H1 (cell line): ENCODE results near the gene LCN12. TPM values are rescaled to one million over a fixed set of nuclear protein-coding genes. Genes with fewer than 3 reads are reported as not detected.

ENCODE experiments used
- CTCF ChIA-PET: fragments of 300-600 bp; sonication (Branson Sonifier 250); formaldehyde crosslinking; loops from one replicate; lab custom pipeline; 2021; ENCODE audit not compliant: partially characterized antibody; lab: Charles Lee
- POLR2A ChIA-PET: fragments of 300-600 bp; sonication (Branson Sonifier 250); formaldehyde crosslinking; loops from one replicate; lab custom pipeline; 2021; ENCODE audit warnings: inconsistent platforms; ENCODE audit not compliant: partially characterized antibody; lab: Charles Lee
- DNase-seq, 2 experiments: peaks; one replicate each; pipeline versions ENCODE4 v3.0.0 to v3.0.0-alpha.2; 2010 to 2022; ENCODE audit warnings: low spot score in 2 of 2, low read depth in 1 of 2, mixed read lengths in 1 of 2
- FAIRE-seq: peaks from 2 replicates; lab custom pipeline; 2011; peaks lifted over from hg19 to GRCh38; lab: Jason Lieb, UNC
- H2AFZ ChIP-seq: 2 replicates; pipeline ENCODE4 v1.8.1; 2012; ENCODE audit warnings: low read length, inconsistent platforms
- H2AK5ac ChIP-seq: 2 replicates; pipeline ENCODE4 v1.6.1; 2013; ENCODE audit warnings: low read depth, low read length
- H2BK120ac ChIP-seq: replicated peaks from 2 replicates; pipeline ENCODE3; 2013; ENCODE audit warnings: low read depth, low read length, inconsistent platforms
- H2BK12ac ChIP-seq: 2 replicates; pipeline ENCODE4 v1.6.1; 2013; ENCODE audit warnings: low read depth, low read length
- H2BK15ac ChIP-seq: 2 replicates; pipeline ENCODE4 v1.6.1; 2013; ENCODE audit warnings: low read length
- H2BK20ac ChIP-seq: 2 replicates; pipeline ENCODE4 v1.6.1; 2013; ENCODE audit warnings: low read length
- H2BK5ac ChIP-seq: 2 replicates; pipeline ENCODE4 v1.6.1; 2013; ENCODE audit warnings: low read depth, low read length
- H3K14ac ChIP-seq: 2 replicates; pipeline ENCODE4 v1.6.1; 2013; ENCODE audit warnings: inconsistent platforms; ENCODE audit not compliant: insufficient read length
- H3K18ac ChIP-seq: 2 replicates; pipeline ENCODE4 v1.6.1; 2013; ENCODE audit warnings: low read length; ENCODE audit errors: extremely low read depth
- H3K23ac ChIP-seq: 2 replicates; pipeline ENCODE4 v1.6.1; 2013; ENCODE audit warnings: inconsistent platforms; ENCODE audit not compliant: insufficient read length
- H3K23me2 ChIP-seq: 2 replicates; pipeline ENCODE4 v1.6.1; 2013; ENCODE audit warnings: low read depth, low read length
- H3K27ac ChIP-seq: 2 replicates; pipeline ENCODE4 v1.6.1; 2011; ENCODE audit warnings: low read depth, low read length, inconsistent platforms
- H3K27me3 ChIP-seq, 4 experiments: replicated peaks in 1 of 4; 1 replicate in 1 of 4; 2 replicates in 3 of 4; pipeline versions ENCODE4 v1.6.1 to v1.8.1; 2011 to 2013; ENCODE audit warnings: low read length in 3 of 4, mild to moderate bottlenecking in 3 of 4, inconsistent platforms in 2 of 4, mixed read lengths in 2 of 4, moderate library complexity in 1 of 4; ENCODE audit not compliant: control insufficient read depth in 3 of 4, insufficient read depth in 3 of 4; ENCODE audit errors: extremely low read depth in 1 of 4
- H3K36me3 ChIP-seq, 4 experiments: 2 replicates each; pipeline versions ENCODE4 v1.6.1 to v1.8.1; 2011 to 2013; ENCODE audit warnings: mild to moderate bottlenecking in 4 of 4, low read length in 3 of 4, moderate library complexity in 2 of 4, control low read depth in 1 of 4, inconsistent platforms in 1 of 4; ENCODE audit not compliant: insufficient read depth in 4 of 4, control insufficient read depth in 2 of 4
- H3K4ac ChIP-seq: replicated peaks from 2 replicates; pipeline ENCODE3; 2013; ENCODE audit warnings: low read length, low read depth, mixed read lengths, inconsistent platforms; ENCODE audit not compliant: insufficient read length
- H3K4me1 ChIP-seq, 4 experiments: replicated peaks in 1 of 4; 1 replicate in 1 of 4; 2 replicates in 3 of 4; pipeline versions ENCODE4 v1.6.1 to v1.8.1; 2011 to 2013; ENCODE audit warnings: low read length in 3 of 4, inconsistent platforms in 2 of 4, mixed read lengths in 1 of 4; ENCODE audit not compliant: insufficient read depth in 4 of 4, control insufficient read depth in 3 of 4
- H3K4me2 ChIP-seq, 2 experiments: 2 replicates each; pipeline versions ENCODE4 v1.6.1 to v1.8.1; 2011 to 2013; ENCODE audit warnings: low read depth in 2 of 2, low read length in 2 of 2, control low read depth in 1 of 2, inconsistent platforms in 1 of 2, mild to moderate bottlenecking in 1 of 2; ENCODE audit not compliant: insufficient read depth in 1 of 2
- H3K4me3 ChIP-seq, 4 experiments: fragments of 200-600, 300-600 bp in 1 of 4; sonication (generic), shearing (Covaris generic), sonication (Bioruptor Twin) in 1 of 4; 2 replicates each; pipeline versions ENCODE4 v1.5.1 to v1.8.1; 2011 to 2016; ENCODE audit warnings: low read length in 4 of 4, low read depth in 3 of 4, control low read depth in 2 of 4, inconsistent platforms in 2 of 4, mild to moderate bottlenecking in 2 of 4, mixed read lengths in 1 of 4, moderate library complexity in 1 of 4; ENCODE audit not compliant: insufficient read depth in 2 of 4; ENCODE audit errors: extremely low read depth in 1 of 4
- H3K56ac ChIP-seq: replicated peaks from 2 replicates; pipeline ENCODE3; 2013; ENCODE audit warnings: low read depth, mild to moderate bottlenecking, mixed read lengths, low read length, inconsistent platforms; ENCODE audit not compliant: insufficient read length
- H3K79me1 ChIP-seq: 2 replicates; pipeline ENCODE4 v1.6.1; 2013; ENCODE audit warnings: low read depth, low read length, control low read depth
- H3K79me2 ChIP-seq, 2 experiments: 2 replicates each; pipeline versions ENCODE4 v1.6.1 to v1.8.1; 2012 to 2013; ENCODE audit warnings: low read length in 2 of 2, mild to moderate bottlenecking in 2 of 2, inconsistent platforms in 1 of 2; ENCODE audit not compliant: insufficient read depth in 2 of 2, control insufficient read depth in 1 of 2
- H3K9ac ChIP-seq, 4 experiments: replicated peaks in 1 of 4; 1 replicate in 1 of 4; 2 replicates in 3 of 4; pipeline versions ENCODE4 v1.6.1 to v1.8.1; 2011 to 2013; ENCODE audit warnings: low read depth in 3 of 4, low read length in 3 of 4, control low read depth in 2 of 4, mild to moderate bottlenecking in 2 of 4, moderate library complexity in 2 of 4, inconsistent platforms in 1 of 4; ENCODE audit errors: extremely low read depth in 1 of 4
- H3K9me3 ChIP-seq, 2 experiments: 2 replicates each; pipeline versions ENCODE4 v1.6.1 to v1.8.1; 2012 to 2013; ENCODE audit warnings: mild to moderate bottlenecking in 2 of 2, moderate library complexity in 2 of 2, control low read depth in 1 of 2, inconsistent platforms in 1 of 2, low read depth in 1 of 2, low read length in 1 of 2, mixed read lengths in 1 of 2; ENCODE audit not compliant: insufficient read depth in 2 of 2
- H4K20me1 ChIP-seq, 2 experiments: replicated peaks in 1 of 2; 2 replicates each; pipeline versions ENCODE3 to v1.8.1; 2011 to 2013; ENCODE audit warnings: inconsistent platforms in 2 of 2, low read length in 2 of 2, mild to moderate bottlenecking in 1 of 2; ENCODE audit not compliant: insufficient read depth in 2 of 2, control insufficient read depth in 1 of 2
- H4K5ac ChIP-seq: 2 replicates; pipeline ENCODE4 v1.6.1; 2013; ENCODE audit warnings: low read length, low read depth, mixed read lengths, inconsistent platforms; ENCODE audit not compliant: insufficient read length
- H4K8ac ChIP-seq: 2 replicates; pipeline ENCODE4 v1.8.0; 2013; ENCODE audit warnings: mild to moderate bottlenecking, moderate library complexity, low read length, inconsistent platforms; ENCODE audit not compliant: insufficient read depth; ENCODE audit errors: extremely low read depth
- H4K91ac ChIP-seq: replicated peaks from 2 replicates; pipeline ENCODE3; 2013; ENCODE audit warnings: low read length, mixed read lengths, inconsistent platforms; ENCODE audit not compliant: insufficient read length
- SIX5 ChIP-seq: IDR thresholded peaks from 2 replicates; pipeline ENCODE4 v1.6.1; 2011; ENCODE audit warnings: mild to moderate bottlenecking, low read depth, low read length
- WGBS, 2 experiments: shearing (Covaris generic) in 1 of 2; methylation state at CpG; one replicate each; pipeline versions ENCODE4 v1.1.6 to v1.1.7; 2013 to 2015; ENCODE audit warnings: low lambda C conversion rate in 2 of 2, mixed read lengths in 2 of 2, inconsistent platforms in 1 of 2, low coverage in 1 of 2, missing lambda C conversion rate in 1 of 2; ENCODE audit not compliant: insufficient replicate concordance in 2 of 2, insufficient coverage in 1 of 2, insufficient read length in 1 of 2; ENCODE audit errors: extremely low coverage in 1 of 2, missing lambda C conversion rate in 1 of 2; 5-methylcytosine and 5-hydroxymethylcytosine counted together
- polyA plus RNA-seq, 7 experiments: library from polyadenylated mRNA; depleted of rRNA in 3 of 7; stranded (reverse) in 5 of 7; unstranded in 2 of 7; fragments of >200 nt in 5 of 7; fragments of 200-250 nt in 2 of 7; gene quantifications; 1 replicate in 5 of 7; 2 replicates in 1 of 7; 4 replicates in 1 of 7; pipeline versions ENCODE4 v1.2.1 to v1.2.3, GENCODE V29; 2011 to 2013; ENCODE audit warnings: missing spikeins in 2 of 7, mixed read lengths in 2 of 7
- total RNA-seq: library from RNA; stranded (reverse); fragmentation: NEBNext Ultra II Directional; extraction: Animal tissue kit (Norgen Biotek cat#: 25700); gene quantifications from 2 replicates; pipeline ENCODE4 v1.2.1, GENCODE V29; 2021

LCN12 gene
- total and polyA plus RNA-seq, 2 of the 8 experiments (the other 6 are each of a cell fraction or from before 2014, with no cell fraction given), result 1.1 to 1.7 TPM

GRCh38 chr9:136957461-136957860 lies 5.4 kb downstream of the LCN12 start:
- Histone ChIP-seq H3K4ac (no peak overlapping the region), H4K20me1 (peaks cover 0 to 6% of the 10 kb centered on the region in 2 experiments), H2BK20ac (no peak overlapping the region), H3K79me2 (no peaks in the 10 kb centered on the region), H3K9me3 (no peaks in the 10 kb centered on the region), H2BK5ac (no peak overlapping the region), H2AK5ac (no peak overlapping the region), H2BK15ac (no peak overlapping the region), H3K9ac (no peak overlapping the region), H3K23ac (no peak overlapping the region), H3K56ac (no peak overlapping the region), H3K36me3 (no peaks in the 10 kb centered on the region), H3K14ac (no peak overlapping the region), H2AFZ (no peak overlapping the region), H2BK12ac (no peak overlapping the region), H3K79me1 (no peaks in the 10 kb centered on the region), H2BK120ac (no peak overlapping the region), H4K5ac (no peak overlapping the region), H3K18ac (no peak overlapping the region), H4K8ac (no peak overlapping the region; the same call in 1 of the 2 replicates), H3K27ac (no peak overlapping the region), H3K27me3 (no peaks in the 10 kb centered on the region), H4K91ac (no peak overlapping the region), H3K4me3 (no peak overlapping the region), H3K4me1 (peaks cover 0 to 2% (median 0%) of the 10 kb centered on the region in 4 experiments; a peak in 2 of 7 replicates), H3K4me2 (no peak overlapping the region), H3K23me2 (peaks cover 12% of the 10 kb centered on the region; the same call in 1 of the 2 replicates)
- FAIRE-seq (no peak), DNase-seq (no peak)
- WGBS, 2 experiments, result 100% methylated on average over 1 of the region's 1 CpG; no CpG with 5 or more reads in 1 of the 2 experiments
- POLR2A ChIA-PET, result no interaction called here
- no peak for TF ChIP-seq SIX5
- CTCF ChIA-PET, result interaction anchor here (5.1 kb wide), 1 partner anchor 9 kb away, joined by 31 read pairs; no protein-coding TSS in a partner anchor
